H4 (cell line): ENCODE results near the gene ZNF678. TPM values are rescaled to one million over a fixed set of nuclear protein-coding genes. Genes with fewer than 3 reads are reported as not detected.
"Not testable (repeated sequence)": the region's sequence is repeated elsewhere in the genome, so short reads cannot be mapped to it uniquely, and the experiment has no call there.

Experiments used
- DNase-seq: peaks from one replicate; pipeline ENCODE4 v3.0.0-alpha.2; 2015; ENCODE audit warnings: low spot score
- total RNA-seq: library from RNA; depleted of rRNA; stranded (reverse); fragments of >200 nt; shearing (Covaris generic); gene quantifications from 2 replicates; pipeline ENCODE4 v1.2.3, GENCODE V29; 2014

The ZNF678 gene
- total RNA-seq, 1 experiment from 2014 or later: 6.0 TPM

GRCh38 chr1:227551881-227552280 is 11.5 kb upstream of the ZNF678 start:
- DNase-seq: not testable (repeated sequence)

- no peak for DNase-seq
These were observed 7.1 kb upstream of the ZNF678 start for GRCh38 chr1:227556288-227556687.

DNA sequence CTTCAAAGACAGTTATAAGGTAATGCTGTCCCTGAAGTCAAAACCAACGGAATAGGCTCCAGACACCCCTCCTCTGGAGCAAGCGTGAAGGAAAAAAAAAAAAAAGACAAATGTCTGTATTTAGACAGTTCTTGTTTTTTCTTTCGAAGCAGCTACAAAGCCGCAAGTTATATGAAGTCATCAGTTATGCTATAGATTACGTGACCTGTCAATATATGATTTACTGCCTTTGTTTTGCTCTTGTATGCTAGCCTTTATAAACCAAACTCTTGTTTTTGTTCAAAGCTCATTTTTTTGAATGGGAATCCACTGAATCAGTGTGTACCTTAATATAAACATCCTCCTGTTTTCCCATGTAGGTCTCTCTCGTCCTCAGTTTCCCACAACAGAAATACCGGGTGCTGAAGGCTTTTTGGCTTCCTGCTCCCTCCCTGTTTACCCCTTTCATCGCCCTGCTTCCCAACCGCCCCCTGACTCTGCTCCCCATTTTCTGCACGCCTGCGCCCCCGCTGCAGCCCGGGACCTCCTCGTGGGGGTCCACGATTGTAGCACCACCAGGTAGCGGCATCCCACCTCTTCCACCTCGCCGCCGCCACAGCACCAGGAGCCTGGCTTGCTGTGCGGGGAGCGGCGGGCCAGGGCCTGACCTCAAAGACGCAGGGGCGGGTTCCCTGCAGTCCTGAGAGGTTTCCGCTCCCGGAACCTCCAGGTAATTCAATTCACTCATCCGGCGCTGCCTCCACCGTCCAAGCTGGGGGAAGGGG is 5.2 kb upstream of the ZNF678 start:
- no peak for DNase-seq

- no peak for DNase-seq
These were observed 4.6 kb upstream of the ZNF678 start for GRCh38 chr1:227558732-227559262.

GRCh38 chr1:227559499-227559898 is 3.9 kb upstream of the ZNF678 start:
- DNase-seq: no peak

DNA sequence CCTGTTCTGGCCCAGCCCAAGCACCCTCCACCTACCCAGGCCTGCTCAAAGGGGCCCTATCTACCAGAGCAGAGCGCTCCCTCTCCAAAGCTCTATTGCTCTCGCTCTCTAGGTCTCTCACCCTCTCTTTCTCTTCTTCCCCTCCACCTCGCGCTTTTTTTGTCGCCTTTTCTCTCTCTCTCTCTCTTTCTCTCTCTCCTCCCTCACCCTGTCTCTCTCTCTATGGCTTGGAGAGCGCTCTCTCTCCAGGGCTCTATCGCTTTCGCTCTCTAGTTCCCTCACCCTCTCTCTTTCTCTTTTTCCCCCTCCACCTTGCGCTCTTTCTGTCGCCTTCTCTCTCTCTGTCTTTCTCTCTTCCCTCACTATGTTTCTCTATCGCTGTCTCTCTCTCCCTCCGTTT is 3.4 kb upstream of the ZNF678 start:
- no peak for DNase-seq

GRCh38 chr1:227560393-227561173 is 2.8 kb upstream of the ZNF678 start:
- DNase-seq: no peak

- no peak for DNase-seq
These were observed 2.0 kb upstream of the ZNF678 start for GRCh38 chr1:227561241-227561907.

GRCh38 chr1:227562037-227562436 is 1.3 kb upstream of the ZNF678 start:
- DNase-seq: no peak

DNA sequence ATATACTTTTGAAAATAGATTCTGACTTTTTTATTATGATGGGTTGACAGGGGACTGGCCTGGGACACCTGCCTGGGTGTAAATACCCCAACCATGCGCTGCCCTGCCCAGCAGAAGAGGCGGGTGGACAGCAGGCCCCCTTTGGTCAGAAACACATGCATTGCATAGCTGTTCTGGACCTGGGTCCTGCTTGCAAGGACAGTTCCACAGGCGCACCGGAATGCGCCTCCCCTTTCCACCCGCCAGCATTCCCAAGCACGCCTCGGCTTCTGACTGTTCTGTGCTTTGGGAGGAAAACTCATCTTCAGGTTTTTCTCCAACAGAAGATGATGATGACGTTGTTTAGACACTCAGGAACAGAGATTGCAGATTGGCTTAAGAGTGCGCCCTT is 428 bp upstream of the ZNF678 start:
- no peak for DNase-seq

GRCh38 chr1:227567256-227567655 is 3.9 kb downstream of the ZNF678 start:
- DNase-seq: no peak

DNA sequence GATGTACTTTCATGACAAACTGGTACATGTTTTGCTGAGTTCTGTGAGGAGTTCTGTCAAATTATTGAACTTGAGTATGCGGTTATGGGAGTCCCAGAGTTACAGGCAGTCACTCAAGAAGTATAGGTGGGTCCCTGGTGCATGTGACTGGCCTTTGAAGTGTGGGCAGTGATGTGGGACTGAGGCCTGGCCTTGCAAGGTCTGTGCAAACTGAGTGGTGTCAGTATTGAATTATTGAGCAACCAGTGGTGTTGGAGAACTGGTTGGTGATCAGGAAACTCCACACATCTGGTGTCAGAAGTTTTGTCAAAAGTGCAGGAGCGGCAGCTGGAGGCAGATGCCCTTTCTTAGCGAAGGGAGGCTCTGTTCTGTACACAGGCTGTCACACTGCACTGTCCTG is 5.2 kb downstream of the ZNF678 start:
- no peak for DNase-seq

- DNase-seq: no peak
These were observed 9.4 kb downstream of the ZNF678 start for GRCh38 chr1:227572752-227573151.

- DNase-seq: no peak
These were observed 11.6 kb downstream of the ZNF678 start for GRCh38 chr1:227574926-227575325.

DNA sequence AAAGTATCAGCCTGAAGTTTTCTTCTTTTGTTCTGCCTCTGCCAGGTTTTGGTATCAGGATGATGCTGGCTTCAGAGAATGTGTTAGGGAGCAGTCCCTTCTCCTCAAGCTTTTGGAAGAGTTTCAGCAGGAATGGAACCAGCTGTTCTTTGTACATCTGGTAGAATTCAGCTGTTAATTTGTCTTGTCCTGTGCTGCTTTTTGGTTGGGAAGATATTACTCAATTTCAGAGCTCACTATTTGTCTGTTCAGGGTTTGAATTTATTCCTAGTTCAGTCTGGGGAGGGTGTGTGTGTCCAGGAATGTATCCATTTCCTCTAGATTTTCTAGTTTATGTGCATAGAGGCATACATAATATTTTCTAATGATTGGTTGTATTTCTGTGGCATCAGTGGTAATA is 12.8 kb downstream of the ZNF678 start:
- DNase-seq: no peak

GRCh38 chr1:227577500-227577899 is 14.1 kb downstream of the ZNF678 start:
- DNase-seq: no peak

DNA sequence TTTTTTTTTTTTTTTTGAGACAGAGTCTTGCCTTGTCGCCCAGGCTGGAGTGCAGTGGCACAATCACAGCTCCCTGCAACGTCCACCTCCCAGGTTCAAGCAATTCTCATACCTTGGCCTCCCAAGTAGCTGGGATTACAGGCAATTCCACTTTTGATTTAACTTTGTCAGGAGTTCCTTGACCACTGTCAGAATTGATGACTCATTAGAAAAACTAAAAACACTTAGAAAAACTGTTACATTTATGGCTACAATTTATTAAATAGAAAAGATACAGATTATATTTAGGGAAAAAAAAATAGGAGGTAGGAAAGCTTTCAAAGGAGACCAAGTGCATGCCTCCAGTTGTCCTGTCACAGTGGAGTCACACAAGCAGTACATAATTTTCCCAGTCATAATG is 20.0 kb downstream of the ZNF678 start:
- no peak for DNase-seq

GRCh38 chr1:227586733-227587132 is 23.4 kb downstream of the ZNF678 start:
- no peak for DNase-seq

- DNase-seq: no peak
These were observed 24.6 kb downstream of the ZNF678 start for GRCh38 chr1:227587968-227588367.

GRCh38 chr1:227588769-227589168 is 25.4 kb downstream of the ZNF678 start:
- DNase-seq: not testable (repeated sequence)

GRCh38 chr1:227589777-227590176 is 26.4 kb downstream of the ZNF678 start:
- DNase-seq: not testable (repeated sequence)

DNA sequence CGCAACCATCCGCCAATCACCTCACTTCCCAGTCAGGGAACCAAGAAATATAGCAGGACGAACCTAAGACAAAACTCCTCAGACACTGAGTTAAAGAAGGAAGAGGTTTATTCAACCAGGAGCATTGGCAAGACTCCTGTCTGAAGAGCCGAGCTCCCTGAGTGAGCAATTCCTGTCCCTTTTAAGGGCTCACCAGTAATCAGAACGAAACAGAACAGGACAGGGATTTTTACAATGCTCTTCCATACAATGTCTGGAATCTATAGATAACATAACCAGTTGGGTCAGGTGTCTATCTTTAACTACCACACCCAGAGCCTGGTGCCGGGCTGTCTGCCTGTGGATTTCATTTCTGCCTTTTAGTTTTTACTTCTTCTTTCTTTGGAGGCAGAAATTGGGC is 32.9 kb downstream of the ZNF678 start:
- DNase-seq: not testable (repeated sequence)
